Stimulated activated CD4-positive, alpha-beta T cell treated with anti-CD3 and anti-CD28 coated beads, Interleukin-2, amount 100 ng/mL, for 24 hours (primary cell): ENCODE results near the gene DOK7.
"Not testable (repeated sequence)": the region's sequence is repeated elsewhere in the genome, so short reads cannot be mapped to it uniquely, and the experiment has no call there.

Experiments
- DNase-seq, 2 donors: peaks; one replicate each; pipeline ENCODE4 v3.0.0-alpha.2; 2020

The DOK7 gene

GRCh38 chr4:3511601-3512000 is 48.5 kb downstream of the DOK7 start:
- DNase-seq = not testable (repeated sequence)

DNA sequence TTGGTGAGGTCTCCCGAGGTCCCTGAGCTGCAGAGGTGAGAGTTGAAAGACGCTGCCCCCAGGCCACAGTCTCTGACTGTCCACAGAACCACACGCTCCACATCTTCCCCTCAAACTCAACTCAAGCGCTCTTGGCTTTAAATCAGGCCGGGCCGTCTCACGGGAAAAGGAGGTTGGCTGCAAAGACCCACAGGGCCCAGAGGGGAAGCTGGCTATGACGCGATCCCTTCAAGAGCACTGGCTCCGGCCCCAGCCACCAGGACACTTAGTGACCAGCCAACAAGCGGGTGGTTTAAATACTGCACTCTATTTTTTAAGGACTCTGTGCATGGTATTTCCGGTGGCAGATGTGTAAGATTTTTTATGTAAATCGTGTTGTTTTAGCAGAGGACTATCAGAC is 49.2 kb downstream of the DOK7 start:
- DNase-seq = no peak

DNA sequence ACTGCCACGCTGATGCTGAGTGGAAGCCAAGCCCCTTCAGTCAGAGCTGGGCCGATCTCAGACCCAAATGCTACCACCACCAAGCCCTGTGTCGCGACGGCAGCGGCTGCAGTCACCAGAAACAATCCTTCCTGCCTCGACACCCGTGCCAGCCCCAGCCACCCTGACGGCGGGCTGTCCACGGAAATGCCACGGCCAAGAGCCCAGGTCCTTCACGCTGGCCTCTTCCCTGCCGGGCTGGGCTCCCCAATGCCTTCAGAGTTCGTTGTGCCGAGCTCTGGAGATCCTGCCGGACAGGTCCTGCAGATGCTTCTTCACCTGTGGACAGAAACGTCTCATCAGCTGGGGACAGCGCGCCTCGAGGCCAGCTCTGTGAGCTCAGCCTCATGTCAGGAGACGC is 49.6 kb downstream of the DOK7 start:
- no peak for DNase-seq

- DNase-seq = no peak
Measured at GRCh38 chr4:3513807-3514206, 50.7 kb downstream of the DOK7 start.

DNA sequence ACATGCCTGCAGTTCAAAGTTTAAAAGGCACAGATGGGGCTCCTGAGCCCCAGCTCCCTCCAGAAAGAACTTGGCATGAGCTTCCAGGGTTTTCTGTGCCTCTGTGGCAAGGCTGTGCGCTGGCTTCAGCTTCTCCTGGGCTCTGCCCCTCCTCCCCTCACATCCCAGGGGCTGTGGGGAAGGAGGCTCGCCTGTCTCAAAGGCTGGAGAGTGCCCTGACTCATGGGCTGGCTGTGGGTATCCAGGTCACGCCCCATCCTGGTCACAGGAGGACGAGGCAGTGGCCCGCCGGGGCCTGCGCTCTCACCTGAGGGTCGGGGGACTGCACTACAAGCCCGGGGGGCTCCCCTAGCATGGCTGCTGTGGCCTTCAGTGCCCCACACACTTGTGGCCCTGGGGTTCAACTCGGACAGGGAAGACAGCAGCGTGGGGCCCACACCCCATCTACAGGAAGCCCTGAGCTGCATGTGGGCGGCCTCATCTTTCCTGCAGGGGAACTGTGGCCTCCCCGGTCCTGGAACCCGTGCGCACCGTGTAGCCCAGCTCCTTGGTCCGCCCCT is 51.2 kb downstream of the DOK7 start:
- no peak for DNase-seq

DNA sequence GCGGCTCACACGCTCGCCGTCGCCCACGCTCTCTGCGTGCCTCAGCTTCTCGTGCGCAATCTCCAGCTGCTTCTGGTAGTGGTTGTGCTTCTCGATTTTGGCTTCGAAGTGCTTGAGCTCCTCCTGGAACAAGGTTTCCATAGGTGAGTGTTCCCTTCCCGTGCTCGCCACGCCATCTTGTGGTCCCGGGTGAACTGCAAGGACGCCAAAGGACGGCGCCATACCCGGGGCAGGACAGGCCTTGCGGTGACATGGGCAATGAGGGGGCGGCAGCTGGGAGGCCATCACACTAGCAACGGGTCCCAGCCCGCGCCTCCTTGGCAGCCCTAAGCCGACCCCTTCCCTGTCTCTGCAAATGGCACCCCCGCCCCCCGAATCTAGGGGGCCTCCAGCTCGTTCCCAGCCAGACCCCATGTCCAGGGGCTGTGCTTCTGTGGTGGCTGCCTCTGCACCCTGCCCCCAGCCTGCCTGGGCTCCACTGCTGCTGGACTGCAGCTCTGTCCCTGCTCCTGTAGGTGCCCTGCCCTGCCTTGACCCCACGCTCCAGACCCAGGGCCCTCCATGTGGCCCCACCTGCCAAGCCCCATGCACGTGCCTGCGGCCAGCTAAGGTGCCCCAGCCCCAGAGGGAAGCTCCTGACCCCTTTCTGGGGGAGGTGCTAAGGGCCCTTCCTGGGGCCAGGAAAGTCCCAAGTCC is 51.8 kb downstream of the DOK7 start:
- no peak for DNase-seq

GRCh38 chr4:3515646-3516045 is 52.5 kb downstream of the DOK7 start:
- no peak for DNase-seq

GRCh38 chr4:3516061-3516835 is 53.1 kb downstream of the DOK7 start:
- DNase-seq = no peak

GRCh38 chr4:3516836-3517730 is 54.0 kb downstream of the DOK7 start:
- DNase-seq = no peak

DNA sequence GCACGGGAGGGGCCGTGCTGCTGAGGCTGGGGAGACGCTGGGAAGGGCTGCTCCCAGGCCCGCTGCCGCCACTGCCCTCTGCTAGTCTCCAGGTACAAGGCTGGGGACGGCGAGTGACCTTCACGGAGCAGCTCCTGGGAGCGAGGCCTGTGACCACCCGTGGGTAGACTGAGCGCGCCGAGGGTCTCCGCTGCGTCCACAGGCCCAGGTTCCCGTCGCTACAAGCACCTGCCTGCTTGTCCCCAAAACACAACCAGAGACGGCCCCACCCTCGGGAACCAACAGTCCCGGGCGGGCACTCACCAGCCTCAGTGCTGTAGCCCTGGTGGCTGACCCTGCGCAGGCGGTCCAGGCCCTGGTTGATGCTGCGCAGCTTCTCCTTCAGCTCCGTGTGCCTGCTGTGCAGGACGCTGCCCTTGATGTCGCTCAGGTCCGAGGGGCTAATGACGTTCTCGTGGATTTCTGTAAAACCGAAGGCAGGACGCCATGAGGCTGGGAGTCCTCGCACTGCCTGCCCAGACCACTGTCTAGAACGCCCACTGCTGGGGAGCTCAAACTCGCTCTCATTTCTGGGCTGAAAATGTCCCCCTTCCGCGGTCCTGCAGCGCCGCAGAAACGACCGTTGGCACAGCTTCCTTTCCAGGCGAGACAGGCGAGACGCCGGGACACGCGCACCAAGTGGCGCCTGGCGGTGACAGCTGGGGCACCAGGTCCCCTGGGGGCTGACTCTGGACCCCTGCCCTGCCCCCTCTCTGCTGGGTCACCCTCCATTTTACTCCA is 54.8 kb downstream of the DOK7 start:
- no peak for DNase-seq

- DNase-seq = no peak
Measured at GRCh38 chr4:3518511-3518880, 55.4 kb downstream of the DOK7 start.

DNA sequence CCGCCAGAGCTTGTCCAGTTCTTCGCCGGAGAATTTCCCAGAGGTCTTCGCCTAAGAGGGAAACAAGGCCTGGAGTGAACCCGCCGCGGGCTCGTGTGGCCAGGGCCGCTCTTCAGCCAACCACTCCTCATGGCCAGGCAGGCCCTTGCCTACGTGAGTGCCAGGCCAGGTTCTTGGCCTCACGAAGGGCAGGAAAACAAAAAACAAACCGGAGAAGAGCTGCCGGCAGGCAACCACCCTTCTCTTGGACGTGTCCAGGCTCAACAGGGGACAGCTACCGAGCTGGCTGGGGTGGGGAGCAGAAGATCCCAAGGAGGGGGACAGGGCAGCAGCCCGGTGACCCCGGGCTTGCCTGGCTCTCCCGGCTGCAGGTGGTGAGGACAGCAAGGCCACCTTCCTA is 55.8 kb downstream of the DOK7 start:
- DNase-seq = no peak

- no peak for DNase-seq
Measured at GRCh38 chr4:3519468-3520264, 56.6 kb downstream of the DOK7 start.

DNA sequence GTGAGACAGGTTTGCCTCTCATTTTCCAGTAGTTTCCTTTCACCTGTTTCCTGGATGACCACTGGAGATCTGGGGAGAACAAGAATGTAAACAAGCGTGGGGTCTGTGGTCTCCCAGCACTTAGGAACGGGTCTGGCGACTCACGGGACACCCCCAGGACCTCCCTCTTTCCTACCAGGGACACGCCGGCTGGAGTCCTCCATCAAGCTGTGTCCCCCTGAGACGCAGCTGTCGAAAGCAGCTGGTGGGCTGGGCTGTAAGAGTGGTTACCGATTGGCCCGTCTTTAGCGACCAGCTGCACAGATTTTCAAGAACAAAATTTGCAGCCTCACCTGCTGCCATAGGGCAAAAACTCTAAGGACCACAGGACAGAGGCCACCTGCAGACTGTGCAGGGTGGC is 57.2 kb downstream of the DOK7 start:
- DNase-seq = no peak

GRCh38 chr4:3520796-3521600 is 57.9 kb downstream of the DOK7 start:
- no peak for DNase-seq

DNA sequence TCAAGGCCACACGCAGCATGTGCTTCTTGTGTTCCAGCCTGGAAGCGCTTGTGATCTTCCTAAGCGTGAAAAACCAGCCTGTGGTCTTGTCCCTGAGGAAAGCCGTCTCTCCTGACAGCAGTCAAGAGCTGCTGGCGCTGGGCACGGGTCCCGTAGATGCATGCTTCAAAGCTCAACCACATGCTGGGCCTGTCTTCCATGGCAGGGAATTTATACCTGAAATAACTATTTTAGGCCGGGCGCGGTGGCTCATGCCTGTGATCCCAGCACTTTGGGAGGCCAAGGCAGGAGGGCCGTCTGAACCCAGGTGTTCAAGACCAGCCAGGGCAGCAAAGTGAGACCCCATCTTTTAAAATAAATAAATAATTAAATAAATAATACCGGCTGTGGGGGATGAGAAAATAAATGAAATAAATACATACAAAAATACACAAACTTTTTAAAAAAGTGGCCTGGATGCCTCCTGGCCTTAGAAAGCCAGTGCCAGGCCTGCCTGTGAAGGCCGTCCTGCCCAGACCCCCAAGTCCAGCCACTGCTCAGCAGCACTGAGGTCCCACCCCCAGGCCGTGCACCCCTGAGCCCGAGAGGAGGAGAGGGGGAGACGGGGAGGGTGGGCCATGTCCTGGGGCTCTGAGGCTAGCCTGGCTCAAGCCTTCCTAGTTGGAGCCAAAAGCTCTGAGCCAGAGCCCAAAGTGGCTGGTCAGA is 58.7 kb downstream of the DOK7 start:
- DNase-seq = no peak

- DNase-seq = no peak
Measured at GRCh38 chr4:3522326-3522640, 59.2 kb downstream of the DOK7 start.

GRCh38 chr4:3522651-3523050 is 59.5 kb downstream of the DOK7 start:
- no peak for DNase-seq

- no peak for DNase-seq
Measured at GRCh38 chr4:3523146-3523627, 60.1 kb downstream of the DOK7 start.

DNA sequence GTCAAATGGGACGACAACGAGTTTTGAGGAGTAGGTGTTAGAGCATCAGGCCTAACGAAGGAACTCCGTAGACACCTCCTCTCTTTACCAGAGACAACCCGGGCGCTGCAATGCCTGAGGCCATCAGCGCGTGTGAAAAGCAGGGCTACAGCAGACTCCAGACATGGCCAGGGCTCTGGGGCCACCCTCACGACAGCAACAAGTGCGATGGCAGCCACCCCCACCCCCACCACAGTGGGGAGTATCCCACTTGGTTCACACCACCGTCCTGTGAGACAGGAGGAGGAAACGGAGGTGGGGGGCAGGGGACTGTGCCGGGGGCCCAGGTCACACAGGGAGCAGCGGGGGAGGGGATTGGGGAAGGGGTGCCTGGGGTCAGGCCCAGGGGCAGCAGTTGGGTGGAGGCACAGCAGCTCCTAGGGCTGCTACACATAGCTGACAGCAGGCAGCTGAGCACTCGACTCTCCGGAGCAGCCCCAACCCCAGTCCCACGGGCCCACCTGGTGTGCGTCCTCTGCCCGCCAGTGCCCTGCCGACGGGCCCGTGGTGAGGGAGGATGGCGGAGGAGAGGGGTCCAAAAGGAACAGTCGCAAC is 60.6 kb downstream of the DOK7 start:
- DNase-seq = no peak
